Kidney epithelial cell (primary cell): ENCODE data around the gene ARF6. TPM values are rescaled to one million over a fixed set of nuclear protein-coding genes. Genes with fewer than 3 reads are reported as not detected.

ENCODE experiments used
- DNase-seq: peaks from one replicate; pipeline ENCODE4 v3.0.0-alpha.2; 2010; ENCODE audit warnings: low read depth
- H3K27me3 ChIP-seq: 2 replicates; pipeline ENCODE4 v1.6.0; 2011; ENCODE audit warnings: low read length; ENCODE audit not compliant: control insufficient read depth, insufficient read depth
- H3K36me3 ChIP-seq: 2 replicates; pipeline ENCODE4 v1.5.1; 2011; ENCODE audit warnings: low read length; ENCODE audit not compliant: control insufficient read depth, insufficient read depth
- H3K4me3 ChIP-seq: 2 replicates; pipeline ENCODE4 v1.5.1; 2011; ENCODE audit warnings: low read depth, mild to moderate bottlenecking, control low read depth, low read length
- CTCF ChIP-seq: IDR thresholded peaks from 2 replicates; pipeline ENCODE4 v1.5.1; 2011; ENCODE audit warnings: mild to moderate bottlenecking, moderate library complexity, low read length, control low read depth, inconsistent platforms; ENCODE audit not compliant: insufficient read depth, poor library complexity, severe bottlenecking
- total RNA-seq: library from RNA; depleted of rRNA; stranded (reverse); fragments of >200 nt; gene quantifications from 2 replicates; pipeline ENCODE4 v1.2.3, GENCODE V29; 2015

The ARF6 gene
- total RNA-seq, 1 donor from 2014 or later: 76.3 TPM

- Histone ChIP-seq H3K4me3 (no peak overlapping the region), H3K27me3 (no peaks in the 10 kb centered on the region), H3K36me3 (no peaks in the 10 kb centered on the region)
- DNase-seq: no peak
- TF ChIP-seq CTCF: no peak
Measured at GRCh38 chr14:49928015-49928414, 35.1 kb downstream of the ARF6 start.

DNA sequence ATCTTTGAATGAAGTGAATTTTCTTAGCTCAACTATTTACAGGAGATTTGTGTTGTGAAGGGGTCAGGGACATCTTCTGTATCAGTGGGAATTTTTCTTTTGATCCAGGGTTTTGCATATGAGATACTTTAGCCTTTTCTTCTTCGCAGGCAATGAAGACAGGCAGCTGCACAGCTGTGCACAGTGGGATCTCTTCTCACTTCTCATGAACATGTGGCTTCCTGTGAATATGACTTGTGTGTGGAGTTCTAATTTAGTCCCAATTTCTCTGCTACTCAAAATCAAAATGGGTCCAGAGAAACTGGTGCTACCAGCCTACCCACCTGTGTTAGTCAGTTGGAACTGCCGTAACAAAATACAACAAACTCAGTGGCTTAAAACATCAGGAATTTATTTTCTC is 37.8 kb downstream of the ARF6 start:
- Histone ChIP-seq H3K27me3 (no peaks in the 10 kb centered on the region), H3K4me3 (no peak overlapping the region), H3K36me3 (no peaks in the 10 kb centered on the region)
- DNase-seq: no peak
- TF ChIP-seq CTCF: no peak

DNA sequence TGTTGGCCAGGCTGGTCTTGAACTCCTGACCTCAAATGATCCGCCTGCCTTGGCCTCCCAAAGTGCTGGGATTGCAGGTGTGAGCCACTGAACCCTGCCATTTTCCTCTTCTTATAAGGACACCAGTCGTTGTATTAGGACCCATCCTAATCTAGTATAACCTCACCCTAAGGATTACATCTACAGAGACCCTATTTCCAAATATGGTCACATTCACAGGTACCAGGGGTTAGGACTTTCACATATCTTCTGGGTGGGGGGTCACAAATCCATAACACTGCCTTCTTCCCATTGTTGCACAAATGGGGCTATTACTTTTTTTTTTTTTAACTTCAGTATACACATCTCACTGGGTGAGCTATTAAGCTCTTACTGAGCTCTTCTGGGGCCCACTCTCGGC is 38.6 kb downstream of the ARF6 start:
- TF ChIP-seq CTCF: no peak
- no peaks in the 10 kb centered on the region for H3K27me3 ChIP-seq
- DNase-seq: no peak
- H3K4me3 ChIP-seq: no peak overlapping the region
- no peaks in the 10 kb centered on the region for H3K36me3 ChIP-seq

DNA sequence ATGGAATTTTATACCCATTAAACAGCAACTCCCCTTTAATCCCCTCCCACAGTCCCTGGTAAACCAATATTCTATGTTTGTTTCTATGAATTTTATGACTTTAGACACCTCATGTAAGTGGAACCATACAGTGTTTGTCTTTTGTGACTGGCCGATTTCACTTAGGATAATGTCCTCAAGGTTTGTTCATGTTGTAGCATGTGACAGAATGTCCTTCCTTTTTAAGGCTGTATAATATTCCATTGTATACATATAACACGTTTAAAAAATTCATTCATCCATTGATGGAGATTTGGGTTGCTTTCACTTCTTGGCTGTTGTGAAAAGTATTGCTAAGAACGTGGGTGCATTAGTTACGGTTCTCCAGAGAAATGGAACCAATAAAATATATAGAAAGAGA is 40.2 kb downstream of the ARF6 start:
- DNase-seq: no peak
- H3K4me3 ChIP-seq: no peak overlapping the region
- H3K27me3 ChIP-seq: no peaks in the 10 kb centered on the region
- TF ChIP-seq CTCF: no peak
- H3K36me3 ChIP-seq: no peaks in the 10 kb centered on the region

- TF ChIP-seq CTCF: no peak
- Histone ChIP-seq H3K36me3 (no peaks in the 10 kb centered on the region), H3K4me3 (no peak overlapping the region), H3K27me3 (no peaks in the 10 kb centered on the region)
- DNase-seq: no peak
Measured at GRCh38 chr14:49933704-49934103, 40.8 kb downstream of the ARF6 start.

DNA sequence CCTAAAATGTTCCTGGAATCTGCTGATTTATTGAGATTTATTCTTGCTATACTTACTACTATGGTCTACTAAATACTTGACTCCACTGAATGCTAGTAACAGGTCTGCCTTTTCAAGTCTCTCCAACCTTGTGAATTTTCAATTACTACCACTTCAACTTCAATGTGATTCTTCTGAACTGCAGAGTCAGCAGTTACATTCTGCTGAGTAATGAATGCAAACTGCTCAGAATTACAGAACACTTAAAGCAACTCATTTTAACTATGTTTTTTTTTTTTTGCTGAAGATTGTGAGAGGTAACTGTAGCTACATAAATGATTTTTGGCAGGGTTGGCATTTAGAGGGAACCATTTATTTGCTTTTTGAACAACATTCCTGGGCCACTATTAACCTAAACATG is 41.8 kb downstream of the ARF6 start:
- Histone ChIP-seq H3K27me3 (no peaks in the 10 kb centered on the region), H3K36me3 (no peaks in the 10 kb centered on the region), H3K4me3 (no peak overlapping the region)
- DNase-seq: no peak
- no peak for TF ChIP-seq CTCF
